Fibroblast of mammary gland (primary cell): ENCODE measurements around the gene IKZF2.
A peak's percentile ranks its signal among the peaks of the same experiment; 100 is the strongest.

Experiments
- DNase-seq: peaks from one replicate; pipeline ENCODE4 v3.0.0-alpha.2; 2010; ENCODE audit warnings: low read depth
- H3K4me3 ChIP-seq: 2 replicates; pipeline ENCODE4 v1.5.1; 2011; ENCODE audit warnings: low read depth, mild to moderate bottlenecking, low read length, moderate library complexity; ENCODE audit not compliant: control insufficient read depth
- TF ChIP-seq, protein P1 (sequence below): conservative IDR thresholded peaks from 2 replicates; pipeline ENCODE4 v1.5.1; 2011; ENCODE audit warnings: low read depth, low read length, inconsistent platforms; ENCODE audit not compliant: control insufficient read depth, insufficient read depth

Gene IKZF2

DNA sequence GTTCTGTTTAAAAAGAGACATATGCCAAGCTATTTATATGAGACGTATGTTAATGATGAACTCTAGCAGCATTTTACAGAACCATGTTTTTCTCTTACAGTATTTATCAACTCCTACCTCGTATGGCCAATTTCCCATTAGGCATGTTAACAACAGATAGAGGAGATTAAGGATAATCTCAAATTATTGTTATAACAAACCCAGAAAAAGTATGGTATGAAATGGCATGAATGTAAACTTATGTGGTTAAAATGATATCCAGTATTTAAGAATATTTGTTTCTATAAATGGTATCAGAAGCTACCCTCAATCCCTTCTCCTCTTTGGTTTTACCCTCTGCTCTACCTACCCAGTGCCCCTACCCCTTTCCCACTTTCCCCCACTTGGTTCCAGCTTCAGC, 132.0 kb downstream of the IKZF2 start:
- DNase-seq: no peak
- TF ChIP-seq, protein P1, sequence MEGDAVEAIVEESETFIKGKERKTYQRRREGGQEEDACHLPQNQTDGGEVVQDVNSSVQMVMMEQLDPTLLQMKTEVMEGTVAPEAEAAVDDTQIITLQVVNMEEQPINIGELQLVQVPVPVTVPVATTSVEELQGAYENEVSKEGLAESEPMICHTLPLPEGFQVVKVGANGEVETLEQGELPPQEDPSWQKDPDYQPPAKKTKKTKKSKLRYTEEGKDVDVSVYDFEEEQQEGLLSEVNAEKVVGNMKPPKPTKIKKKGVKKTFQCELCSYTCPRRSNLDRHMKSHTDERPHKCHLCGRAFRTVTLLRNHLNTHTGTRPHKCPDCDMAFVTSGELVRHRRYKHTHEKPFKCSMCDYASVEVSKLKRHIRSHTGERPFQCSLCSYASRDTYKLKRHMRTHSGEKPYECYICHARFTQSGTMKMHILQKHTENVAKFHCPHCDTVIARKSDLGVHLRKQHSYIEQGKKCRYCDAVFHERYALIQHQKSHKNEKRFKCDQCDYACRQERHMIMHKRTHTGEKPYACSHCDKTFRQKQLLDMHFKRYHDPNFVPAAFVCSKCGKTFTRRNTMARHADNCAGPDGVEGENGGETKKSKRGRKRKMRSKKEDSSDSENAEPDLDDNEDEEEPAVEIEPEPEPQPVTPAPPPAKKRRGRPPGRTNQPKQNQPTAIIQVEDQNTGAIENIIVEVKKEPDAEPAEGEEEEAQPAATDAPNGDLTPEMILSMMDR: no peak
- no peak overlapping the region for H3K4me3 ChIP-seq

DNA sequence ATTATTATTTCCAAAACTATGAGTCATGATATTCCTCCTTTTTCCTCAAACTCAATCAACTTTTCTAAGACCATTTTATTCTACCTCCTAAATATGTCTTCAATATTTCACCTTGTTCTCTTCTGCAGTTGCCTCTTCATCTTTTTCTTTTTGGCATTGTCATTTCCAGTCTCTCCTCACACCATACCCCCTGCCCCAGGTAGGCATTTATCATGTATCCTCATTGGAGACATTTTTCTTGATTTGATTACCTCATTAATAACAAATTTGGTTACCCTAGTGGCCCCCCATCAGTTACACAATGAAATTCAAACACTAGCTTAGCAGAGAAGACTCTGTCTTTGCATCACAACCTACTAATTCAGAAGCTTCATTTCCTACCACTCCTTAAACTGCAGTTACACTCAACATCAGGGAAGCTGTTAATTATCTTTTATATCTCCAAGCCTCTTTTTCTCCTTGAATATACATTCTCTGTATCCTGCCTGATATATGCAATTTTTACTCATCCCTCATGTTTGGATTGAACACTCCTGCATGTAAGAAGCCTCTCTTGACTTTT, 133.0 kb downstream of the IKZF2 start:
- DNase-seq: no peak
- TF ChIP-seq, protein P1: no peak
- H3K4me3 ChIP-seq: no peak overlapping the region

DNA sequence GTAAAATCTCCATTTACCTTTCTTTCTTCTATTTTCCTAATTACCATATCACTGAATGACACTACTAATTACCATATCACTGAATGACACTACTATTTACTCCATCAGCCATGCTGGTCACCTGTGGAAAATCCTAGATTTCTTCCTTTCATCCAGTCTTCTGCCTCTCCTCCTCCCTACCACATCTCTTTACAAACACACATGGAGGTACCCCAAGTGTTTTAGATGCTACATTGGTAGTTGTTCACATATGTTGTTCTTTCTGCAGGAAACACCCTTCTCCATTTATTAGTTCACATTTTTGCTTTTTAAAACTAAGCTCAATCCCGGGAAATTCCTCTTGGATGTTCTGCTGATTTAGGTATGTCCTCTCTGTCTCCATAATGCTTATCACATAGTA, 134.0 kb downstream of the IKZF2 start:
- TF ChIP-seq, protein P1: no peak
- H3K4me3 ChIP-seq: no peak overlapping the region

DNA sequence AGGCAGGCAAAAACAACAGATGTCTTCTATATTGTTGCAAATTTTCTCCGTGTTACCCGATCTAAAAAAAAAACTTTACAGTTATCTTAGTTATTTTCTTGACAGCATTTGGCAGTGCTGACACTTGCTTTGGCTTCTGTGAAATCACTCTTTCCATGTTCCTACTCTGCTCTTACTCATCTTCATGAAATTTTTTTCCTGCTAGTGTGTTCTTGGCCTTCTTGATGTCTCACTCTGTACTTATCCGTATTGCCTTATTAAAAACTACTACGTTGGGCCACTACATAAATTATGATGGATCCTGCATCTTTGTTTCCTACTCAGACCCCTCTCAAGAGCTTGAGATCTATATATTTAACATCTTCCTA, 134.4 kb downstream of the IKZF2 start:
- no peak overlapping the region for H3K4me3 ChIP-seq
- TF ChIP-seq, protein P1: no peak
- DNase-seq: peak; percentile 41

More for the DNA sequence above, 134.0 kb downstream of the IKZF2 start:
- DNase-seq: no peak

DNA sequence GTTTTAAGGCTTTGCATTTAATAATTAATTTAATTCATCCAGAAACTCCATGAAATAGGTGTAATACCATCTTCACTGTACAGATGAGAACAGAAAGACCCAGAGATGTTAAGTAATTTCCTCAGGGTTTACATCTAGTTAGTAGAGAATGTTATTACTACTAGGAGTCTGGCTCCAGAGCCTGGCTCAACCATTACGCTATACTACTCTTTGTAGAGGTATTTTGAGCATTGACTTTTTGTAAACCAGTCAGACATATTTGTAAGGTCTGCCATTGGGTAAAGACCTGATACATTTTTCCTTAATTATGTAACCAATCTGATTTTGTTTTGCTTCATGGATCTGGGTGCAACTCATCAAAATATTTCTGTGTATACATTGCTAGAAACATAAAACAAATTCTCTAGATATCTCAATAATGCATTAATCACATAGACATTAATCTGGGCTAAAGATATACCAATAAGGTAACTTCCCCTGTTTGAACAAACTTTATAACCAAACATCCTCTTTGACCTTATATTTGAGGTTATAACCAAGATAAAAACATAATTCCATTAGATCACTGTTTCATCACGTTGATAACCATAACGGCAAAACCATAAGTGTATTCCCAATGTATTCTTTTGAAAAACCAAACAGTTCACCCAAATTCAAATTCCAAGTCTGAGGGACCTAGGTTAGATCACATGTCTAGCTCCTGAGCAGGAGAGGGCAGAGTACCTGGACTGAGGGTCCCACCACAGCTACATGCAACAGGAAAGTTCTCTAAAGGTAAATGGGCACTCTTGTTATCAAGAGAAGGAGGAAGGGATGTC, 135.0 kb downstream of the IKZF2 start:
- TF ChIP-seq, protein P1: no peak
- H3K4me3 ChIP-seq: no peak overlapping the region
- DNase-seq: no peak

DNA sequence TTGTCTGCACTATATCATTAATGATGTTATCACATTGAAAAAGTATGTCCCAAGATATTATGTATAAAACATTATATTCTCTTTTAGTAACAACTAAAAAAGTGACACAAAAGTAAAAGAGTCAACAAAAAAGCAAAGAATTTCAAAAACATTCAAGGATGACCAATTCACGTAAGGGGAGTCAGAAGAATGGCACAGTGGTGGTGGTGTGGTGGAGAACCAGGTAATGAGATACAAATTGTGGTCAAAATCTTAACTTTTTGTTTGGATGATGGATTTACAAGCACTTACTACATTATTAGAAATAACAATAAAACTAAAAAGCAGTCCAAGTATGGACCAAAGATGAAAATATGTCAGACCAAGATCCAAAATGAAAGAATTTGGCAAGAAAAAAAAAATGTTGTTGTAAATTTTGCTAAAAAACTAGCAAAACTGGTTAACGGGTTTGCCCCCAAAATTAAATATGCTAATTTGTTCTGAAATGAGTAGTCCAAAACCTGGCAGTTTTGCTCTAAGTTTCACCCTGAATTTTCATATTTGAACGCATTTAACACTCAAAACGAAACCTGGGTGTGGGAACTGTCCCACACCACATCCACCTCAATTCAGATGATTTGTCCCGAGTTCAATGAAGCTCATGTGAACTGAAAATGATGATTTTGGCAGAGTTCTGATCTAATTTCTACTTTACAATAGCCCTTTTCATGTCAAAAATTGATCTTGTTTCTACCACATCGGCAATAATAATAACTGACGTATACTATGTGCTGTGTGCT, 135.8 kb downstream of the IKZF2 start:
- DNase-seq: no peak
- H3K4me3 ChIP-seq: no peak overlapping the region
- TF ChIP-seq, protein P1: no peak
